IMR-90 (cell line): ENCODE measurements around the gene SAMD9.

Experiments used
- BHLHE40 ChIP-seq: fragments of 150-350 bp; IDR thresholded peaks from 2 replicates; pipeline ENCODE4 v1.6.1; 2016; ENCODE audit warnings: mild to moderate bottlenecking, low read depth, low read length
- CEBPB ChIP-seq: IDR thresholded peaks from 2 replicates; pipeline ENCODE4 v1.6.1; 2012; ENCODE audit warnings: low read depth, low read length, improper control_type of control experiment
- CHD1 ChIP-seq: IDR thresholded peaks from 2 replicates; pipeline ENCODE4 v1.6.1; 2012; ENCODE audit warnings: low read depth, low read length, improper control_type of control experiment
- MAFK ChIP-seq: IDR thresholded peaks from 2 replicates; pipeline ENCODE4 v1.6.1; 2012; ENCODE audit warnings: low read depth, low read length, improper control_type of control experiment
- MAZ ChIP-seq: IDR thresholded peaks from 2 replicates; pipeline ENCODE4 v1.6.1; 2012; ENCODE audit warnings: low read depth, mild to moderate bottlenecking, low read length, improper control_type of control experiment, moderate library complexity, borderline replicate concordance
- MXI1 ChIP-seq: IDR thresholded peaks from 2 replicates; pipeline ENCODE4 v1.6.1; 2012; ENCODE audit warnings: low read depth, mild to moderate bottlenecking, low read length, moderate library complexity, borderline replicate concordance
- POLR2A ChIP-seq: IDR thresholded peaks from 2 replicates; pipeline ENCODE4 v1.6.1; 2012; ENCODE audit warnings: mild to moderate bottlenecking, low read depth, low read length
- RAD21 ChIP-seq: IDR thresholded peaks from 2 replicates; pipeline ENCODE4 v1.6.1; 2012; ENCODE audit warnings: low read length, improper control_type of control experiment
- RFX5 ChIP-seq: IDR thresholded peaks from 2 replicates; pipeline ENCODE4 v1.8.0; 2012; ENCODE audit warnings: low read depth, mild to moderate bottlenecking, low read length, moderate library complexity
- SMC3 ChIP-seq: fragments of 150-350 bp; IDR thresholded peaks from 2 replicates; pipeline ENCODE4 v1.6.1; 2016; ENCODE audit warnings: low read depth, mild to moderate bottlenecking, antibody characterized with exemption, low read length, moderate library complexity
- TF ChIP-seq, protein P1 (sequence below): conservative IDR thresholded peaks from 2 replicates; pipeline ENCODE4 v1.5.1; 2012; ENCODE audit warnings: mild to moderate bottlenecking, low read depth, low read length, improper control_type of control experiment
- TF ChIP-seq, protein P2 (sequence below): fragments of 150-350 bp; IDR thresholded peaks from 2 replicates; pipeline ENCODE4 v1.6.1; 2017; ENCODE audit warnings: mild to moderate bottlenecking, antibody characterized with exemption, low read length, low read depth

DNA sequence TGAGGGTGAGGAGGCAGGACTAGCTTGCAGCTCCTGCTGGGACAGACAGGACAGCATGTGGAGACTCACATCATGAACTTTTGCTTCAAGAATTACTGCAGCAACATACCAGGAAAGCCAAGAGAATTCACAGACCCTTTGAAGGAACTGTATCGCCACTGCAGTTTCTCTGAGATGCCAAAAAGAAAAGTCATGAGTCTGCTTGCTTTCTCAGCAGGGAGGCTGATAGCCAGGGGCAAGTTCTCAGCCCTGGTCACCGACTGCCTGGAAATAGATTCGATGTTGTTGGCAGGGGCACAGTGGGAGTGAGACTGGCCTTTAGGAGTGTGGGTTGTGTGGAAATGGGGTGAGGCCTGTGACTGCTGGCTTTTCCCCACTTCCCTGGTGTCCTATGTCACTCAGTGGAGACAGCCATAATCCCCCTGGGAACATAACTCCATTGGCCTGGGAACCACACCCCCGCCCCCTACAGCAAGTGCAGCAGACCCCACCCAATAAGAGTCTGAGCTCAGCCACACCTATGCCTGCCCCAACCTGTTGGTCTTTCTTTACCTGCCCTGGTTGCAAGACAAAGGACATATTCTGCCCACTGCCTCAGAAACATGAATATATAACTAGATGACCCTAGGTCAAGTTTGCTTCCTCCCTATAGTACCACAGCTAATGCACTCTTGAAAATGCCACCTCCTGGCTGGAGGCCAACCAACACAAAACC, 1.6 kb upstream of the SAMD9 start:
- TF ChIP-seq MAFK (no peak), POLR2A (no peak), RFX5 (no peak), SMC3 (no peak), CEBPB (no peak), MXI1 (no peak), CHD1 (no peak), RAD21 (no peak), BHLHE40 (no peak), MAZ (no peak)
- TF ChIP-seq, protein P1, sequence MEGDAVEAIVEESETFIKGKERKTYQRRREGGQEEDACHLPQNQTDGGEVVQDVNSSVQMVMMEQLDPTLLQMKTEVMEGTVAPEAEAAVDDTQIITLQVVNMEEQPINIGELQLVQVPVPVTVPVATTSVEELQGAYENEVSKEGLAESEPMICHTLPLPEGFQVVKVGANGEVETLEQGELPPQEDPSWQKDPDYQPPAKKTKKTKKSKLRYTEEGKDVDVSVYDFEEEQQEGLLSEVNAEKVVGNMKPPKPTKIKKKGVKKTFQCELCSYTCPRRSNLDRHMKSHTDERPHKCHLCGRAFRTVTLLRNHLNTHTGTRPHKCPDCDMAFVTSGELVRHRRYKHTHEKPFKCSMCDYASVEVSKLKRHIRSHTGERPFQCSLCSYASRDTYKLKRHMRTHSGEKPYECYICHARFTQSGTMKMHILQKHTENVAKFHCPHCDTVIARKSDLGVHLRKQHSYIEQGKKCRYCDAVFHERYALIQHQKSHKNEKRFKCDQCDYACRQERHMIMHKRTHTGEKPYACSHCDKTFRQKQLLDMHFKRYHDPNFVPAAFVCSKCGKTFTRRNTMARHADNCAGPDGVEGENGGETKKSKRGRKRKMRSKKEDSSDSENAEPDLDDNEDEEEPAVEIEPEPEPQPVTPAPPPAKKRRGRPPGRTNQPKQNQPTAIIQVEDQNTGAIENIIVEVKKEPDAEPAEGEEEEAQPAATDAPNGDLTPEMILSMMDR = no peak
- TF ChIP-seq, protein P2, sequence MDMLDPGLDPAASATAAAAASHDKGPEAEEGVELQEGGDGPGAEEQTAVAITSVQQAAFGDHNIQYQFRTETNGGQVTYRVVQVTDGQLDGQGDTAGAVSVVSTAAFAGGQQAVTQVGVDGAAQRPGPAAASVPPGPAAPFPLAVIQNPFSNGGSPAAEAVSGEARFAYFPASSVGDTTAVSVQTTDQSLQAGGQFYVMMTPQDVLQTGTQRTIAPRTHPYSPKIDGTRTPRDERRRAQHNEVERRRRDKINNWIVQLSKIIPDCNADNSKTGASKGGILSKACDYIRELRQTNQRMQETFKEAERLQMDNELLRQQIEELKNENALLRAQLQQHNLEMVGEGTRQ = no peak
